Globus pallidus (tissue), 1 donor: ENCODE data around the gene KCNQ1.
A peak's percentile ranks its signal among the peaks of the same experiment; 100 is the strongest.

ENCODE experiments used
- DNase-seq: peaks from one replicate; pipeline ENCODE4 v3.0.0-alpha.2; 2015; ENCODE audit warnings: low spot score

Gene KCNQ1

GRCh38 chr11:2460540-2461252, 15.9 kb downstream of the KCNQ1 start:
- DNase-seq: no peak

- DNase-seq: no peak
These were observed 16.6 kb downstream of the KCNQ1 start for GRCh38 chr11:2461253-2461955.

- DNase-seq: no peak
These were observed 17.2 kb downstream of the KCNQ1 start for GRCh38 chr11:2461956-2462542.

GRCh38 chr11:2462543-2462985, 17.8 kb downstream of the KCNQ1 start:
- DNase-seq: no peak

- DNase-seq: no peak
These were observed 18.4 kb downstream of the KCNQ1 start for GRCh38 chr11:2462986-2463765.

- DNase-seq: no peak
These were observed 19.0 kb downstream of the KCNQ1 start for GRCh38 chr11:2463766-2464277.

- no peak for DNase-seq
These were observed 19.8 kb downstream of the KCNQ1 start for GRCh38 chr11:2464451-2465165.

GRCh38 chr11:2465202-2466068, 20.6 kb downstream of the KCNQ1 start:
- no peak for DNase-seq

GRCh38 chr11:2466069-2466801, 21.4 kb downstream of the KCNQ1 start:
- no peak for DNase-seq

- peak; percentile 8 for DNase-seq
These were observed 22.3 kb downstream of the KCNQ1 start for GRCh38 chr11:2466869-2467694.

- DNase-seq: no peak
These were observed 22.9 kb downstream of the KCNQ1 start for GRCh38 chr11:2467695-2468055.

- DNase-seq: no peak
These were observed 23.8 kb downstream of the KCNQ1 start for GRCh38 chr11:2468363-2469235.

- DNase-seq: no peak
These were observed 25.7 kb downstream of the KCNQ1 start for GRCh38 chr11:2470495-2470894.

GRCh38 chr11:2471048-2471803, 26.4 kb downstream of the KCNQ1 start:
- no peak for DNase-seq

- no peak for DNase-seq
These were observed 26.9 kb downstream of the KCNQ1 start for GRCh38 chr11:2471804-2472096.

- DNase-seq: no peak
These were observed 27.8 kb downstream of the KCNQ1 start for GRCh38 chr11:2472428-2473186.
